Measurements from ENCODE around the gene REC114. TPM values are rescaled to one million over a fixed set of nuclear protein-coding genes. Genes with fewer than 3 reads are reported as not detected.

Gene REC114
- total and polyA plus RNA-seq, 2 donors (not counting 3 experiments of a cell fraction or from before 2014, with no cell fraction given) = not detected

DNA sequence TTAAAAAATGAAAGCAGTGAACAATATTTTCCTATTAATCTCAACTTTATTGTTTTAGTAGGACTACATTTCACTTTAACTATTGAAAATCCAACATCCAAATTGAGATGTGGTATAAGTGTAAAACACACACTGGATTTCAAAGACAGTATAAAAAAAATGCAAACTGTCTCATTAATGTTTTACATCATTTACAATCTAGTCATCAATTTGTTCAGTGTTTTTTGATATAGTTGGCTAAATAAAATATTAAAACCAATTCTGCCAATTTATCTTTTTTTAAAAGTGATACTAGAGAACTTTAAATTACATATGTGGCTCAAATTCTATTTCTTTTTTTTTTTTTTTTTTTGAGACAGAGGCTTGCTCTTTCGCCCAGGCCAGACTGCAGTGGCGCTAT, 95.2 kb downstream of the REC114 start:
- no peak for FAIRE-seq

DNA sequence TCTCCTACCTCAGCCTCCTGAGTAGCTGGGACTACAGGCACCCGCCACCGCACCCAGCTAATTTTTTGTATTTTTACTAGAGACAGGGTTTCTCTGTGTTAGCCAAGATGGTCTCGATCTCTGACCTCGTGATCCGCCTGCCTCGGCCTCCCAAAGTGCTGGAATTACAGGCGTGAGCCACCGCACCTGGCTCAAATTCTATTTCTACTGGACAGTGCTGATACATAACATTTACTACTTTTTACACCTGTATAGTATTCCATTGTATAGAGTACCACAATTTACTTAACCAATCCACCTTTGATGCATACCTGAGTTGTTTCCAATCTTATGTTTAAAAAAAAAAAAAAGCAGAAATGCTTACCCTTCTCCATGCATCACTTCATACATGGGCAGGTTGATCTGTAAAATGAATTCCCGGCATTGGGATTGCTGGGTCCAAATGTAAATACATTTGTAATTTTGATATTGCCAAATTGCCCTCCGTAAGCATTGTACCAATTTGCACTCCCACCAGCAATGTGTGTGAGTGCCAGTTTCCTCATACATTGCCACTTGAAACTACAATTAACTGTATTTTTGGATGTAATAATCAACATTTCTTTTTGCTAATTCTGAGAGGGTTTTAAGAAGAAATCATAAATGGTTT, 95.7 kb downstream of the REC114 start:
- Histone ChIP-seq H3K79me2 (ENCODE audit: control insufficient read depth, insufficient read depth, low read length) (no peaks in the 10 kb centered on the region), H3K9me3 (replicated peaks; ENCODE audit: control insufficient read depth, insufficient read depth, low read length) (no peaks in the 10 kb centered on the region), H2AFZ (ENCODE audit: low read depth, low read length) (no peak overlapping the region), H3K9ac (replicated peaks; ENCODE audit: extremely low read depth, insufficient read depth, low read length) (no peak overlapping the region), H3K4me1 (ENCODE audit: control insufficient read depth, extremely low read depth, insufficient read depth, low read length) (no peaks in the 10 kb centered on the region), H3K27ac (ENCODE audit: insufficient read depth, low read depth, low read length) (no peak overlapping the region), H4K20me1 (replicated peaks; ENCODE audit: control insufficient read depth, extremely low read depth, insufficient read depth, low read length) (no peaks in the 10 kb centered on the region), H3K36me3 (ENCODE audit: control insufficient read depth in 2 of 2, extremely low read depth in 1 of 2, insufficient read depth in 2 of 2, low read length in 2 of 2) (no peaks in the 10 kb centered on the region), H3K27me3 (ENCODE audit: control insufficient read depth in 2 of 2, insufficient read depth in 2 of 2, low read length in 2 of 2) (no peaks in the 10 kb centered on the region), H3K4me2 (ENCODE audit: insufficient read depth, low read length) (no peak overlapping the region), H3K4me3 (replicated peaks in 1 of 3; ENCODE audit: insufficient read depth in 1 of 3, low read depth in 1 of 3, low read length in 3 of 3) (no peak overlapping the region), H3K9me1 (replicated peaks; ENCODE audit: control insufficient read depth, extremely low read depth, insufficient read depth, low read length) (no peaks in the 10 kb centered on the region)
- FAIRE-seq (peak; percentile 82), DNase-seq (ENCODE audit: low read depth, low spot score) (no peak)
- dilution Hi-C loops (cut with MboI; ENCODE audit: extremely low pct_ligation_motif_present, low sequenced_read_pairs) (no loop called here), intact Hi-C loops (cut with micrococcal nuclease) (no loop called here)
- ChIA-PET CTCF (no interaction called here), POLR2A (no interaction called here)
- TF ChIP-seq JUN (IDR thresholded peaks at IDR 0.05; ENCODE audit: borderline replicate concordance, insufficient read depth, insufficient read length, low read depth) = no peak
- TF ChIP-seq FOS (IDR thresholded peaks at IDR 0.05; ENCODE audit: borderline replicate concordance, insufficient read depth, low read length) = no peak
- TF ChIP-seq, protein P1, sequence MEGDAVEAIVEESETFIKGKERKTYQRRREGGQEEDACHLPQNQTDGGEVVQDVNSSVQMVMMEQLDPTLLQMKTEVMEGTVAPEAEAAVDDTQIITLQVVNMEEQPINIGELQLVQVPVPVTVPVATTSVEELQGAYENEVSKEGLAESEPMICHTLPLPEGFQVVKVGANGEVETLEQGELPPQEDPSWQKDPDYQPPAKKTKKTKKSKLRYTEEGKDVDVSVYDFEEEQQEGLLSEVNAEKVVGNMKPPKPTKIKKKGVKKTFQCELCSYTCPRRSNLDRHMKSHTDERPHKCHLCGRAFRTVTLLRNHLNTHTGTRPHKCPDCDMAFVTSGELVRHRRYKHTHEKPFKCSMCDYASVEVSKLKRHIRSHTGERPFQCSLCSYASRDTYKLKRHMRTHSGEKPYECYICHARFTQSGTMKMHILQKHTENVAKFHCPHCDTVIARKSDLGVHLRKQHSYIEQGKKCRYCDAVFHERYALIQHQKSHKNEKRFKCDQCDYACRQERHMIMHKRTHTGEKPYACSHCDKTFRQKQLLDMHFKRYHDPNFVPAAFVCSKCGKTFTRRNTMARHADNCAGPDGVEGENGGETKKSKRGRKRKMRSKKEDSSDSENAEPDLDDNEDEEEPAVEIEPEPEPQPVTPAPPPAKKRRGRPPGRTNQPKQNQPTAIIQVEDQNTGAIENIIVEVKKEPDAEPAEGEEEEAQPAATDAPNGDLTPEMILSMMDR (IDR thresholded peaks at IDR 0.05; ENCODE audit: extremely low read depth in 1 of 2, insufficient read depth in 1 of 2, low read depth in 1 of 2, low read length in 2 of 2) = no peak
- TF ChIP-seq POLR2A (IDR thresholded peaks at IDR 0.05; ENCODE audit: low read depth, low read length) = no peak
- TF ChIP-seq POLR2AphosphoS5 (IDR thresholded peaks at IDR 0.05; ENCODE audit: insufficient read depth, low read depth, low read length) = no peak
- TF ChIP-seq, protein P2, sequence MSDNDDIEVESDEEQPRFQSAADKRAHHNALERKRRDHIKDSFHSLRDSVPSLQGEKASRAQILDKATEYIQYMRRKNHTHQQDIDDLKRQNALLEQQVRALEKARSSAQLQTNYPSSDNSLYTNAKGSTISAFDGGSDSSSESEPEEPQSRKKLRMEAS (IDR thresholded peaks at IDR 0.05; ENCODE audit: insufficient read depth, insufficient read length) = no peak
- TF ChIP-seq GATA2 (IDR thresholded peaks at IDR 0.05; ENCODE audit: insufficient read depth, insufficient read length, low read depth, low read length) = no peak
- no peak for TF ChIP-seq MYC (IDR thresholded peaks at IDR 0.05; ENCODE audit: low read depth, low read length)
- no peak for TF ChIP-seq EZH2 (IDR thresholded peaks at IDR 0.05; ENCODE audit: borderline replicate concordance, low read depth, low read length, severe bottlenecking)
- BruUV-seq (replicated peaks) = no TSS peak

More for the DNA sequence above, 95.2 kb downstream of the REC114 start:
- dilution Hi-C loops (cut with MboI; ENCODE audit: extremely low pct_ligation_motif_present, low sequenced_read_pairs) = no loop called here
- Histone ChIP-seq H2AFZ (ENCODE audit: low read depth, low read length) (no peak overlapping the region), H3K36me3 (ENCODE audit: control insufficient read depth in 2 of 2, extremely low read depth in 1 of 2, insufficient read depth in 2 of 2, low read length in 2 of 2) (no peaks in the 10 kb centered on the region), H3K9me3 (replicated peaks; ENCODE audit: control insufficient read depth, insufficient read depth, low read length) (no peaks in the 10 kb centered on the region), H3K79me2 (ENCODE audit: control insufficient read depth, insufficient read depth, low read length) (no peaks in the 10 kb centered on the region), H3K4me2 (ENCODE audit: insufficient read depth, low read length) (no peak overlapping the region), H4K20me1 (replicated peaks; ENCODE audit: control insufficient read depth, extremely low read depth, insufficient read depth, low read length) (no peaks in the 10 kb centered on the region), H3K9me1 (replicated peaks; ENCODE audit: control insufficient read depth, extremely low read depth, insufficient read depth, low read length) (no peaks in the 10 kb centered on the region), H3K27ac (ENCODE audit: insufficient read depth, low read depth, low read length) (no peak overlapping the region), H3K4me1 (ENCODE audit: control insufficient read depth, extremely low read depth, insufficient read depth, low read length) (no peaks in the 10 kb centered on the region), H3K27me3 (ENCODE audit: control insufficient read depth in 2 of 2, insufficient read depth in 2 of 2, low read length in 2 of 2) (no peaks in the 10 kb centered on the region), H3K4me3 (replicated peaks in 1 of 3; ENCODE audit: insufficient read depth in 1 of 3, low read depth in 1 of 3, low read length in 3 of 3) (no peak overlapping the region), H3K9ac (replicated peaks; ENCODE audit: extremely low read depth, insufficient read depth, low read length) (no peak overlapping the region)
- intact Hi-C loops (cut with micrococcal nuclease) = no loop called here
- no peak for DNase-seq (ENCODE audit: low read depth, low spot score)
- CTCF ChIA-PET = interaction anchor here (1.2 kb wide), 1 partner anchor 12 kb away, joined by 4 read pairs; no protein-coding TSS in a partner anchor
- BruUV-seq (replicated peaks) = no TSS peak
- TF ChIP-seq POLR2A (IDR thresholded peaks at IDR 0.05; ENCODE audit: low read depth, low read length) = no peak
- TF ChIP-seq, protein P1 (IDR thresholded peaks at IDR 0.05; ENCODE audit: extremely low read depth in 1 of 2, insufficient read depth in 1 of 2, low read depth in 1 of 2, low read length in 2 of 2) = no peak
- TF ChIP-seq FOS (IDR thresholded peaks at IDR 0.05; ENCODE audit: borderline replicate concordance, insufficient read depth, low read length) = no peak
- POLR2A ChIA-PET = no interaction called here
